Vagina (tissue), 2 donors: ENCODE results near the gene EPG5.

Source experiments
- POLR2A ChIP-seq, 2 donors: fragments of 450-650 bp; IDR thresholded peaks; one replicate each; pipeline ENCODE4 v1.6.1; 2017; ENCODE audit warnings: antibody characterized with exemption in 2 of 2, mild to moderate bottlenecking in 2 of 2, moderate library complexity in 2 of 2
- POLR2AphosphoS5 ChIP-seq, 2 donors: sonication (generic); formaldehyde crosslinking; IDR thresholded peaks; one replicate each; pipeline ENCODE4 v1.9.0; 2017; ENCODE audit warnings: antibody characterized with exemption in 2 of 2, mild to moderate bottlenecking in 2 of 2, low read depth in 1 of 2; ENCODE audit not compliant: insufficient read depth in 1 of 2
- TF ChIP-seq, protein P1 (sequence below), 3 experiments: fragments of 450-650 bp in 2 of 3; fragments of 200-600 bp in 1 of 3; sonication (generic) in 1 of 3; IDR thresholded peaks; one replicate each; pipeline ENCODE4 v1.5.1; 2017 to 2019; ENCODE audit warnings: antibody characterized with exemption in 3 of 3, mild to moderate bottlenecking in 2 of 3, moderate library complexity in 2 of 3

- TF ChIP-seq POLR2A (IDR thresholded peaks at IDR 0.05) (no peak), POLR2AphosphoS5 (IDR thresholded peaks at IDR 0.05; ENCODE audit: insufficient read depth in 1 of 2, low read depth in 1 of 2) (no peak)
- TF ChIP-seq, protein P1, sequence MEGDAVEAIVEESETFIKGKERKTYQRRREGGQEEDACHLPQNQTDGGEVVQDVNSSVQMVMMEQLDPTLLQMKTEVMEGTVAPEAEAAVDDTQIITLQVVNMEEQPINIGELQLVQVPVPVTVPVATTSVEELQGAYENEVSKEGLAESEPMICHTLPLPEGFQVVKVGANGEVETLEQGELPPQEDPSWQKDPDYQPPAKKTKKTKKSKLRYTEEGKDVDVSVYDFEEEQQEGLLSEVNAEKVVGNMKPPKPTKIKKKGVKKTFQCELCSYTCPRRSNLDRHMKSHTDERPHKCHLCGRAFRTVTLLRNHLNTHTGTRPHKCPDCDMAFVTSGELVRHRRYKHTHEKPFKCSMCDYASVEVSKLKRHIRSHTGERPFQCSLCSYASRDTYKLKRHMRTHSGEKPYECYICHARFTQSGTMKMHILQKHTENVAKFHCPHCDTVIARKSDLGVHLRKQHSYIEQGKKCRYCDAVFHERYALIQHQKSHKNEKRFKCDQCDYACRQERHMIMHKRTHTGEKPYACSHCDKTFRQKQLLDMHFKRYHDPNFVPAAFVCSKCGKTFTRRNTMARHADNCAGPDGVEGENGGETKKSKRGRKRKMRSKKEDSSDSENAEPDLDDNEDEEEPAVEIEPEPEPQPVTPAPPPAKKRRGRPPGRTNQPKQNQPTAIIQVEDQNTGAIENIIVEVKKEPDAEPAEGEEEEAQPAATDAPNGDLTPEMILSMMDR (IDR thresholded peaks at IDR 0.05), result no peak
Measured at GRCh38 chr18:45951016-45951714, 16.0 kb downstream of the EPG5 start.
